B cell (primary cell): ENCODE measurements around the gene ATP4B. TPM values are rescaled to one million over a fixed set of nuclear protein-coding genes. Genes with fewer than 3 reads are reported as not detected.

Experiments used
- ATAC-seq: fragments of 200-7000 bp; cut with Tn5 transposase; one replicate; pipeline ENCODE4 v1.10.0; 2021; ENCODE audit warnings: low read depth, mild to moderate bottlenecking, moderate number of reproducible peaks, moderate library complexity
- CTCF ChIA-PET: fragments of 350-600 bp; sonication (Branson Sonifier 250); formaldehyde crosslinking; loops from one replicate; lab custom pipeline; 2021; ENCODE audit warnings: antibody characterized with exemption, inconsistent platforms; lab: Charles Lee
- POLR2A ChIA-PET: fragments of 350-600 bp; sonication (Branson Sonifier 250); formaldehyde crosslinking; loops from one replicate; lab custom pipeline; 2021; ENCODE audit warnings: antibody characterized with exemption; lab: Charles Lee
- DNase-seq: peaks from one replicate; pipeline ENCODE4 v3.0.0; 2013
- H2AFZ ChIP-seq: 2 replicates; pipeline ENCODE4 v1.6.1; 2012; ENCODE audit warnings: mild to moderate bottlenecking, low read depth, low read length; ENCODE audit not compliant: insufficient read depth, poor library complexity, severe bottlenecking
- H3K27ac ChIP-seq, 2 donors: 1 replicate in 1 of 2; 2 replicates in 1 of 2; pipeline ENCODE4 v1.5.1; 2012 to 2013; ENCODE audit warnings: low read length in 2 of 2, mild to moderate bottlenecking in 2 of 2, moderate library complexity in 1 of 2
- H3K27me3 ChIP-seq, 4 experiments: fragments of 200-600 bp in 1 of 4; sonication (generic) in 1 of 4; replicated peaks in 1 of 4; 1 replicate in 2 of 4; 2 replicates in 2 of 4; pipeline versions ENCODE4 v1.6.1 to v1.7.0; 2013 to 2016; ENCODE audit warnings: low read length in 3 of 4, mild to moderate bottlenecking in 2 of 4, mixed read lengths in 1 of 4, moderate library complexity in 1 of 4; ENCODE audit not compliant: insufficient read depth in 4 of 4, control insufficient read depth in 3 of 4; ENCODE audit errors: control extremely low read depth in 1 of 4
- H3K36me3 ChIP-seq, 2 experiments: replicated peaks in 1 of 2; 1 replicate in 1 of 2; 2 replicates in 1 of 2; pipeline versions ENCODE4 v1.6.1 to v1.7.1; 2013; ENCODE audit warnings: low read length in 1 of 2; ENCODE audit not compliant: insufficient read depth in 2 of 2, control insufficient read depth in 1 of 2; ENCODE audit errors: control extremely low read depth in 1 of 2, extremely low read depth in 1 of 2
- H3K4me1 ChIP-seq, 2 donors: fragments of 200-600 bp in 1 of 2; sonication (generic) in 1 of 2; 1 replicate in 1 of 2; 2 replicates in 1 of 2; pipeline versions ENCODE4 v1.5.1 to v1.6.1; 2013 to 2017; ENCODE audit warnings: low read length in 2 of 2; ENCODE audit not compliant: control insufficient read depth in 2 of 2, insufficient read depth in 2 of 2
- H3K4me2 ChIP-seq: replicated peaks from 2 replicates; pipeline ENCODE3; 2012; ENCODE audit warnings: mild to moderate bottlenecking, low read depth, low read length; ENCODE audit not compliant: poor library complexity, severe bottlenecking
- H3K4me3 ChIP-seq, 5 experiments: fragments of 200-600 bp in 1 of 5; sonication (generic) in 1 of 5; 1 replicate in 3 of 5; 2 replicates in 2 of 5; pipeline versions ENCODE4 v1.5.1 to v1.7.0; 2011 to 2016; ENCODE audit warnings: low read length in 4 of 5, mild to moderate bottlenecking in 4 of 5, low read depth in 2 of 5, control low read depth in 1 of 5, moderate library complexity in 1 of 5; ENCODE audit not compliant: insufficient read depth in 1 of 5; ENCODE audit errors: control extremely low read depth in 1 of 5, extremely low read depth in 1 of 5
- H3K79me2 ChIP-seq: fragments of 200-600 bp; sonication (generic); one replicate; pipeline ENCODE4 v1.6.0; 2016; ENCODE audit warnings: low read length; ENCODE audit not compliant: control insufficient read depth, insufficient read depth
- H3K9ac ChIP-seq: fragments of 200-600 bp; sonication (generic); 2 replicates; pipeline ENCODE4 v1.6.1; 2017; ENCODE audit warnings: mild to moderate bottlenecking, low read length, moderate library complexity
- H3K9me3 ChIP-seq, 3 donors: one replicate each; pipeline versions ENCODE4 v1.6.1 to v1.7.1; 2013; ENCODE audit warnings: low read length in 2 of 3; ENCODE audit not compliant: control insufficient read depth in 2 of 3, insufficient read depth in 1 of 3; ENCODE audit errors: control extremely low read depth in 1 of 3
- H4K20me1 ChIP-seq: 2 replicates; pipeline ENCODE4 v1.6.0; 2012; ENCODE audit warnings: mild to moderate bottlenecking, low read length; ENCODE audit not compliant: insufficient read depth, control insufficient read depth, poor library complexity, severe bottlenecking
- H3K27ac Mint-ChIP-seq: one replicate; pipeline ENCODE4 v1.8.0; 2021; ENCODE audit warnings: mixed read lengths
- H3K27me3 Mint-ChIP-seq: one replicate; pipeline ENCODE4 v1.8.0; 2021; ENCODE audit warnings: mixed read lengths
- H3K4me1 Mint-ChIP-seq: one replicate; pipeline ENCODE4 v1.8.0; 2021; ENCODE audit warnings: mixed read lengths
- H3K4me3 Mint-ChIP-seq: one replicate; pipeline ENCODE4 v1.8.0; 2021; ENCODE audit warnings: mixed read lengths
- H3K9me3 Mint-ChIP-seq: one replicate; pipeline ENCODE4 v1.8.0; 2022; ENCODE audit warnings: mixed read lengths; ENCODE audit not compliant: insufficient read depth
- EZH2 ChIP-seq: IDR thresholded peaks from 2 replicates; pipeline ENCODE4 v1.6.1; 2012; ENCODE audit warnings: borderline replicate concordance, low read depth, mild to moderate bottlenecking, moderate library complexity, low read length; ENCODE audit not compliant: insufficient read depth, poor library complexity, severe bottlenecking
- WGBS: methylation state at CpG from one replicate; pipeline ENCODE4 v1.1.5; 2013; ENCODE audit warnings: missing lambda C conversion rate; ENCODE audit not compliant: insufficient coverage; 5-methylcytosine and 5-hydroxymethylcytosine counted together
- intact Hi-C: fragments of 100-400 bp; cut with micrococcal nuclease; formaldehyde crosslinking; loops from one replicate; pipeline ENCODE4 v1.10.0; 2022
- polyA plus RNA-seq: library from polyadenylated mRNA; depleted of rRNA; stranded (reverse); fragments of >200 nt; gene quantifications from 2 replicates; pipeline ENCODE4 v1.2.3, GENCODE V29; 2012
- total RNA-seq, 2 donors: library from RNA; stranded (reverse); fragments of 120-200 nt in 1 of 2; gene quantifications; 1 replicate in 1 of 2; 2 replicates in 1 of 2; pipeline versions ENCODE4 v1.2.3 to v1.2.4, GENCODE V29; 2013 to 2022
- TF ChIP-seq, protein P1 (sequence below): fragments of 200-600 bp; IDR thresholded peaks from one replicate; pipeline ENCODE4 v1.8.0; 2022; ENCODE audit warnings: antibody characterized with exemption, mild to moderate bottlenecking

Gene ATP4B
- total and polyA plus RNA-seq, 2 donors (not counting 1 experiment from before 2014, with no cell fraction given): not detected

DNA sequence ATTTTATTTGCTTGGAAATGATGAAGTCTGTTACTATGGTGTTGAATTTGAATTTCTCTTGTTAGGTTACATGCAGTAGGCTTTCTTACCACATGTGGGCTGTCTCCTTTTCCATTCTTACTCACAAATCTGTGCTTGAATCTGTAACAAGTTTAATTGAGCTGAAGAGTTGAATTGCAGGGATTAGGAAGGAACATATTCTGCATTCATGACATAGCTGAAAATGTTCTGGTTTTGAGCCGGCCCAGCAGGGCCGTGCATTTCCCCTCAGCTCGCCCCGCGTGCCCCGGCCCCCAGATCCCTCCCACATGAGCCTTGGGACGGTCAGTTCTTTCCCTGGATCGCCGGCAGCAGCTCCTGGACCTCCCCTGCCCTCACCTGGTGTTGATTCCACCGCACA, 45.4 kb downstream of the ATP4B start:
- no peaks in the 10 kb centered on the region for H3K9me3 Mint-ChIP-seq

DNA sequence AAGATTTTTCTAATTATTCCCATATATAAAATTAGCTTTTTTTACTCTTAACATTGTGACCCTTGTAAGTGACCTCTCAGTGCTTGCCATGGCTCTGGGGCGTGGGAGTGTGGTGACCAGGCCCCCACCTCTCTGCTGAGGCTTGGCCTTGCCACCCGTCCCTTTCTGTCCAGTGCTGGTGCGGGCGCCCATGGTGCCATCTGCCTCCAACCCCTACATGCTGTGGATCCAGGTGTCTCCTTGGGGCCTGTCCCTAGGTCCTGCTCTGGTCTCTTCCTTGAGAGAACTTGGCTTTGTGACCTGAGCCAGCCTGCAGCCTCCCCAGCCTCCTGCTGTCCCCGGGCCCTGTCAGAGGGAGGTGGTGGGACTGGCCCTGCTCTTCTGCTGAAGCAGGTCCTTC, 46.0 kb downstream of the ATP4B start:
- H3K4me3 ChIP-seq: no peak overlapping the region
- H3K36me3 ChIP-seq: peaks cover 0 to 20% of the 10 kb centered on the region in 2 experiments

More for the DNA sequence above, 45.4 kb downstream of the ATP4B start:
- Histone ChIP-seq H3K79me2 (peaks cover 80% of the 10 kb centered on the region), H3K27ac (no peak overlapping the region), H4K20me1 (peaks cover 19% of the 10 kb centered on the region), H2AFZ (no peak overlapping the region), H3K36me3 (peaks cover 0 to 20% of the 10 kb centered on the region in 2 experiments), H3K4me2 (no peak overlapping the region), H3K4me1 (peaks cover 0 to 4% of the 10 kb centered on the region in 2 donors), H3K9me3 (peaks cover 0 to 5% (median 0%) of the 10 kb centered on the region in 3 donors), H3K4me3 (no peak overlapping the region), H3K27me3 (no peaks in the 10 kb centered on the region), H3K9ac (no peak overlapping the region)
- no peak overlapping the region for H3K4me3 Mint-ChIP-seq
- ATAC-seq (no peak), DNase-seq (no peak)
- H3K27ac Mint-ChIP-seq: no peak overlapping the region
- H3K4me1 Mint-ChIP-seq: peaks cover 7% of the 10 kb centered on the region
- ChIA-PET POLR2A (no interaction called here), CTCF (no interaction called here)
- H3K27me3 Mint-ChIP-seq: no peaks in the 10 kb centered on the region
- 100% methylated on average over 7 of the region's 10 CpGs for WGBS
- intact Hi-C loops: no loop called here
- TF ChIP-seq, protein P1, sequence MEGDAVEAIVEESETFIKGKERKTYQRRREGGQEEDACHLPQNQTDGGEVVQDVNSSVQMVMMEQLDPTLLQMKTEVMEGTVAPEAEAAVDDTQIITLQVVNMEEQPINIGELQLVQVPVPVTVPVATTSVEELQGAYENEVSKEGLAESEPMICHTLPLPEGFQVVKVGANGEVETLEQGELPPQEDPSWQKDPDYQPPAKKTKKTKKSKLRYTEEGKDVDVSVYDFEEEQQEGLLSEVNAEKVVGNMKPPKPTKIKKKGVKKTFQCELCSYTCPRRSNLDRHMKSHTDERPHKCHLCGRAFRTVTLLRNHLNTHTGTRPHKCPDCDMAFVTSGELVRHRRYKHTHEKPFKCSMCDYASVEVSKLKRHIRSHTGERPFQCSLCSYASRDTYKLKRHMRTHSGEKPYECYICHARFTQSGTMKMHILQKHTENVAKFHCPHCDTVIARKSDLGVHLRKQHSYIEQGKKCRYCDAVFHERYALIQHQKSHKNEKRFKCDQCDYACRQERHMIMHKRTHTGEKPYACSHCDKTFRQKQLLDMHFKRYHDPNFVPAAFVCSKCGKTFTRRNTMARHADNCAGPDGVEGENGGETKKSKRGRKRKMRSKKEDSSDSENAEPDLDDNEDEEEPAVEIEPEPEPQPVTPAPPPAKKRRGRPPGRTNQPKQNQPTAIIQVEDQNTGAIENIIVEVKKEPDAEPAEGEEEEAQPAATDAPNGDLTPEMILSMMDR: no peak
- no peak for TF ChIP-seq EZH2

More for the DNA sequence above, 46.0 kb downstream of the ATP4B start:
- Mint-ChIP-seq H3K27me3 (no peaks in the 10 kb centered on the region), H3K27ac (no peak overlapping the region), H3K4me3 (no peak overlapping the region), H3K9me3 (no peaks in the 10 kb centered on the region), H3K4me1 (peaks cover 10% of the 10 kb centered on the region)
- Histone ChIP-seq H4K20me1 (peaks cover 19% of the 10 kb centered on the region), H3K27ac (no peak overlapping the region), H3K4me2 (no peak overlapping the region), H3K9me3 (peaks cover 0 to under 1% (median 0%) of the 10 kb centered on the region in 3 donors), H3K4me1 (peaks cover 0 to 4% of the 10 kb centered on the region in 2 donors), H3K9ac (no peak overlapping the region), H3K79me2 (peaks cover 86% of the 10 kb centered on the region), H3K27me3 (no peaks in the 10 kb centered on the region), H2AFZ (no peak overlapping the region)
- ChIA-PET POLR2A (no interaction called here), CTCF (no interaction called here)
- no peak for DNase-seq
- no peak for ATAC-seq
- intact Hi-C loops: no loop called here
- no peak for TF ChIP-seq EZH2
- TF ChIP-seq, protein P1: no peak
- WGBS: 100% methylated on average over 2 of the region's 5 CpGs
